Panc1 (cell line): ENCODE results near the gene MAPKBP1. TPM values are rescaled to one million over a fixed set of nuclear protein-coding genes. Genes with fewer than 3 reads are reported as not detected.

Experiments
- ATAC-seq: fragments of 200-7000 bp; cut with Tn5 transposase; 2 replicates; pipeline ENCODE4 v1.9.1; 2020; ENCODE audit warnings: mild to moderate bottlenecking, moderate library complexity
- BruUV-seq: library from RNA; stranded (reverse); fragments of 400-500 nt; replicated peaks from 2 replicates; lab custom pipeline; 2021; lab: Mats Ljungman, UMichigan
- CTCF ChIA-PET: fragments of 300-600 bp; sonication (Branson Sonifier 250); formaldehyde crosslinking; loops from one replicate; lab custom pipeline; 2022; ENCODE audit warnings: antibody characterized with exemption; lab: Charles Lee
- POLR2A ChIA-PET: fragments of 300-600 bp; sonication (Branson Sonifier 250); formaldehyde crosslinking; loops from one replicate; lab custom pipeline; 2022; ENCODE audit warnings: antibody characterized with exemption; lab: Charles Lee
- DNase-seq: peaks from one replicate; pipeline ENCODE4 v3.0.0-alpha.2; 2010; ENCODE audit warnings: low read depth, low spot score
- H3K27ac ChIP-seq: 2 replicates; pipeline ENCODE4 v1.5.1; 2011; ENCODE audit warnings: mild to moderate bottlenecking, low read length, inconsistent platforms
- H3K27me3 ChIP-seq: fragments of 200-500 bp; sonication (Bioruptor generic); 2 replicates; pipeline ENCODE4 v1.6.0; 2014; ENCODE audit warnings: low read length, inconsistent platforms; ENCODE audit not compliant: control insufficient read depth, insufficient read depth
- H3K36me3 ChIP-seq: fragments of 200-500 bp; sonication (Bioruptor generic); 2 replicates; pipeline ENCODE4 v1.5.1; 2014; ENCODE audit warnings: inconsistent platforms, mild to moderate bottlenecking, low read length, moderate library complexity; ENCODE audit not compliant: control insufficient read depth, insufficient read depth
- H3K4me1 ChIP-seq: 2 replicates; pipeline ENCODE4 v1.5.1; 2011; ENCODE audit warnings: inconsistent platforms, mild to moderate bottlenecking, low read length, moderate library complexity; ENCODE audit not compliant: control insufficient read depth, insufficient read depth
- H3K4me3 ChIP-seq, 2 experiments: 2 replicates each; pipeline ENCODE4 v1.5.1; 2011 to 2012; ENCODE audit warnings: low read depth in 2 of 2, low read length in 2 of 2, mild to moderate bottlenecking in 2 of 2, inconsistent platforms in 1 of 2, moderate library complexity in 1 of 2
- H3K9me3 ChIP-seq: fragments of 200-500 bp; sonication (Bioruptor generic); 2 replicates; pipeline ENCODE4 v1.5.1; 2014; ENCODE audit warnings: low read depth, mild to moderate bottlenecking, inconsistent platforms, low read length, moderate library complexity; ENCODE audit not compliant: control insufficient read depth, insufficient read depth
- CTCF ChIP-seq: fragments of 450-650 bp; IDR thresholded peaks from 2 replicates; pipeline ENCODE4 v1.5.1; 2017; ENCODE audit warnings: mild to moderate bottlenecking
- POLR2AphosphoS5 ChIP-seq: IDR thresholded peaks from 2 replicates; pipeline ENCODE4 v1.6.1; 2012; ENCODE audit warnings: mild to moderate bottlenecking, low read depth, low read length, moderate library complexity
- REST ChIP-seq, 2 experiments: IDR thresholded peaks; 2 replicates each; pipeline ENCODE4 v1.6.1; 2011 to 2012; ENCODE audit warnings: low read depth in 2 of 2, control low read depth in 1 of 2, low read length in 1 of 2, mild to moderate bottlenecking in 1 of 2, moderate library complexity in 1 of 2; ENCODE audit not compliant: insufficient read depth in 1 of 2
- SIN3A ChIP-seq: IDR thresholded peaks from 2 replicates; pipeline ENCODE4 v1.6.1; 2012; ENCODE audit warnings: low read depth, mild to moderate bottlenecking, low read length, moderate library complexity, borderline replicate concordance; ENCODE audit not compliant: insufficient read depth
- TCF7L2 ChIP-seq: IDR thresholded peaks from 2 replicates; pipeline ENCODE4 v1.6.1; 2011; ENCODE audit warnings: mild to moderate bottlenecking, low read depth, low read length, inconsistent platforms
- in situ Hi-C: cut with HindIII; loops from 2 replicates; pipeline ENCODE4 v1.10.0; 2016; ENCODE audit warnings: low sequenced_read_pairs, low pct_unique_long_range_greater_than_20kb
- intact Hi-C: fragments of 100-400 bp; cut with micrococcal nuclease; formaldehyde crosslinking; loops from one replicate; pipeline ENCODE4 v1.10.0; 2022; ENCODE audit not compliant: unreplicated experiment
- total RNA-seq: library from RNA; stranded (reverse); gene quantifications from one replicate; pipeline ENCODE4 v1.2.1, GENCODE V29; 2021; ENCODE audit not compliant: unreplicated experiment

Gene MAPKBP1
- total RNA-seq, 1 experiment from 2014 or later = 38.4 TPM

GRCh38 chr15:41780266-41780665 is 6.0 kb downstream of the MAPKBP1 start:
- no peak for DNase-seq
- ChIA-PET POLR2A (interaction anchor here (0.6 kb wide), 1 partner anchor 40 kb away, joined by 3 read pairs; no protein-coding TSS in a partner anchor), CTCF (interaction anchor here (0.6 to 0.7 kb wide), 2 partner anchors 9 to 298 kb away, joined by 3 to 5 read pairs; no protein-coding TSS in a partner anchor)
- Histone ChIP-seq H3K4me3 (no peak overlapping the region), H3K9me3 (no peaks in the 10 kb centered on the region), H3K27me3 (no peaks in the 10 kb centered on the region), H3K36me3 (no peaks in the 10 kb centered on the region), H3K27ac (no peak overlapping the region), H3K4me1 (peaks cover 40% of the 10 kb centered on the region)
- in situ Hi-C loops (no loop called here), intact Hi-C loops (no loop called here)
- no peak for ATAC-seq
- no TSS peak for BruUV-seq
- TF ChIP-seq TCF7L2 = no peak
- no peak for TF ChIP-seq POLR2AphosphoS5
- TF ChIP-seq SIN3A = no peak
- TF ChIP-seq CTCF = no peak
- TF ChIP-seq REST (IDR thresholded peaks at IDR 0.05; ENCODE audit: insufficient read depth in 1 of 2, low read depth in 2 of 2, low read length in 1 of 2) = no peak

- BruUV-seq = no TSS peak
- intact Hi-C loops (no loop called here), in situ Hi-C loops (no loop called here)
- POLR2A ChIA-PET = interaction anchor here (0.6 kb wide), 1 partner anchor 40 kb away, joined by 3 read pairs; no protein-coding TSS in a partner anchor
- Histone ChIP-seq H3K36me3 (no peaks in the 10 kb centered on the region), H3K9me3 (no peaks in the 10 kb centered on the region), H3K27ac (no peak overlapping the region), H3K4me3 (no peak overlapping the region), H3K27me3 (no peaks in the 10 kb centered on the region), H3K4me1 (peaks cover 35% of the 10 kb centered on the region)
- no peak for ATAC-seq
- TF ChIP-seq TCF7L2 (no peak), POLR2AphosphoS5 (no peak), SIN3A (no peak), REST (IDR thresholded peaks at IDR 0.05; ENCODE audit: insufficient read depth in 1 of 2, low read depth in 2 of 2, low read length in 1 of 2) (no peak), CTCF (no peak)
- no peak for DNase-seq
- CTCF ChIA-PET = interaction anchor here (1.2 kb wide), 1 partner anchor 8 kb away, joined by 6 read pairs; no protein-coding TSS in a partner anchor
These were observed 6.4 kb downstream of the MAPKBP1 start for GRCh38 chr15:41780727-41781126.
